PFSK-1 (cell line): ENCODE results near the gene PIGQ.

Experiments used
- FOXP2 ChIP-seq: optimal IDR thresholded peaks from 2 replicates; pipeline ENCODE3; 2011; ENCODE audit warnings: borderline replicate concordance, control low read depth, inconsistent platforms; ENCODE audit not compliant: insufficient read depth; ENCODE audit errors: extremely low read length, extremely low read depth
- POLR2AphosphoS5 ChIP-seq: IDR thresholded peaks from 2 replicates; pipeline ENCODE4 v1.6.1; 2012; ENCODE audit warnings: low read depth, mild to moderate bottlenecking, control low read depth, low read length, moderate library complexity
- REST ChIP-seq, 2 experiments: IDR thresholded peaks; 2 replicates each; pipeline versions ENCODE4 v1.6.1 to v1.8.0; 2011 to 2012; ENCODE audit warnings: low read depth in 2 of 2, low read length in 2 of 2, control low read depth in 1 of 2, inconsistent platforms in 1 of 2, mild to moderate bottlenecking in 1 of 2, moderate library complexity in 1 of 2; ENCODE audit not compliant: insufficient read depth in 1 of 2
- SIN3A ChIP-seq: IDR thresholded peaks from 2 replicates; pipeline ENCODE4 v1.6.1; 2012; ENCODE audit warnings: mild to moderate bottlenecking, low read length, moderate library complexity, borderline replicate concordance; ENCODE audit not compliant: insufficient read depth
- TAF1 ChIP-seq: IDR thresholded peaks from 2 replicates; pipeline ENCODE4 v1.6.1; 2012; ENCODE audit warnings: low read length, control low read depth, borderline replicate concordance; ENCODE audit not compliant: insufficient read depth

PIGQ gene

GRCh38 chr16:588889-589657, 19.3 kb downstream of the PIGQ start:
- TF ChIP-seq POLR2AphosphoS5 (peak; percentile 59; the same call in 1 of the 2 replicates), TAF1 (peak; percentile 91; the same call in 1 of the 2 replicates), REST (IDR thresholded peaks at IDR 0.05; ENCODE audit: insufficient read depth in 1 of 2, low read depth in 2 of 2, low read length in 2 of 2) (no peak)

GRCh38 chr16:589658-590187, 20.0 kb downstream of the PIGQ start, which contains the start of gene RAB40C:
TSS of gene RAB40C (plus strand) at chr16:590066. CDS start at chr16:590292, 226 bp downstream.
- no peak for TF ChIP-seq POLR2AphosphoS5
- no peak; the same call in 1 of the 2 replicates for TF ChIP-seq SIN3A
- TF ChIP-seq FOXP2 = no peak
- TF ChIP-seq REST (IDR thresholded peaks at IDR 0.05; ENCODE audit: insufficient read depth in 1 of 2, low read depth in 2 of 2, low read length in 2 of 2) = no peak
- no peak for TF ChIP-seq TAF1

GRCh38 chr16:590188-590814, 20.5 kb downstream of the PIGQ start:
- TF ChIP-seq TAF1 = no peak
- no peak for TF ChIP-seq SIN3A
- no peak for TF ChIP-seq POLR2AphosphoS5

- TF ChIP-seq REST (IDR thresholded peaks at IDR 0.05; ENCODE audit: insufficient read depth in 1 of 2, low read depth in 2 of 2, low read length in 2 of 2) (no peak), POLR2AphosphoS5 (no peak), TAF1 (no peak), SIN3A (no peak), FOXP2 (no peak)
Observed at GRCh38 chr16:590815-591200, 21.0 kb downstream of the PIGQ start.

- no peak for TF ChIP-seq FOXP2
- TF ChIP-seq TAF1 = no peak
- no peak for TF ChIP-seq POLR2AphosphoS5
- TF ChIP-seq SIN3A = no peak
- no peak for TF ChIP-seq REST (IDR thresholded peaks at IDR 0.05; ENCODE audit: insufficient read depth in 1 of 2, low read depth in 2 of 2, low read length in 2 of 2)
Observed at GRCh38 chr16:591231-591630, 21.5 kb downstream of the PIGQ start.
